ENCODE results near the gene PTRH2.

The PTRH2 gene

GRCh38 chr17:59716427-59716826 lies 9.2 kb upstream of the PTRH2 start:
- DNase-seq = no peak

DNA sequence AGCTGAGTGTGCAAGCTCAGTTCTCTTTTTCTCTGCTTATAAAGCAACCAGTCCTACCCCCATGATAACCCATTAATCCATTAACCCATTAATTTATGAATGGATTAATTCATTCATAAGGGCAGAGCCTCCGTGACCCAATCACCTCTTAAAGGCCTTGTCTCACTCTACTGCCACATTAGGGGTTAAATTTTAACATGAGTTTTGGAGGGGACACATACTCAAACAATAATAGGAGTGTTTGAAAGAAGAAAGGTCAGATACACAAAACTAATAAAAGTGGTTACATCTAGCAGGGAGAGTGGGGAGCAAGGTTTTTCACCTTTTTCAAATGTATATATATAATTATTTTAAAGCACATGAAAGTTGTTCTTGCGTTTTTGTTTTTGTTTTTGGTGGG lies 7.0 kb upstream of the PTRH2 start:
- no peak for DNase-seq

- DNase-seq = no peak
Measured at GRCh38 chr17:59712862-59713261, 5.6 kb upstream of the PTRH2 start.

DNA sequence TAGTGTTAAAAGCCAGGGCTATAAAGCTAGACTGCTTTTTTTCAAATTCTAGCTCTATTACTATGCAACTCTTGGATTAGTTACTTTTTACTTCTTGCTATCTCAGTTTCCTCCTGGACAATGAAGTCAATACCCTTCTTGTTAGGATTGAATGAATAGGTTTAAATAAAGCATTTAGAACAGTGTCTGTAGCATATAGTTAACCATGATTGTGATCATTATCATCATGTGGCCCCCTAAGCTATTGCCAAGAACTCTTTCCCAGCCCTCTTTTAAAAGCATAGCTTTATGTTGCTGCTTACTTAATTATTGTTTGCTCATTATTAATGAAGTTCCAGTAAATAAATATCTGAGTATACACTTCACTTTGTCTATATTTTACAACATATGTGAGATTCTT lies 4.7 kb upstream of the PTRH2 start:
- no peak for DNase-seq

GRCh38 chr17:59707971-59708430 lies 771 bp upstream of the PTRH2 start:
- peak; percentile 9 for DNase-seq

- no peak for DNase-seq
Measured at GRCh38 chr17:59702304-59702703, 4.9 kb downstream of the PTRH2 start.

DNA sequence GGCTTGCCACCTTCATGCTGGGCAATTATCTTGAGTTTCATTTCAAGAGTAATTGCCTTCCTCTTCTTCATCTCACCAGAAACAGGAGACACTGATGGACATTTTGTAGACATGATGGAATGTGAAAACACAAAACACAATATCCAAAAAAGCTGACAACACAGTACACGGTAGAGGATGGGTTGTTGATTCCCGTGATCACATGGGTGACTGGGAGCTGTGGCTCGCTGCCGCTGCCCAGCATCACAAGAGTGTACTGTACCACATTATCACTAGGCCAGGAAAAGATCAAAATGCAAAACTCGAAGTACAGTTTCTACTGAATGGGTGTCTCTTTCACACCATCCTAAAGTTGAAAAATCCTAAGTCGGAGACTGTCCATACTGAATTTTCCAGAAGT lies 7.4 kb downstream of the PTRH2 start:
- DNase-seq = no peak

DNA sequence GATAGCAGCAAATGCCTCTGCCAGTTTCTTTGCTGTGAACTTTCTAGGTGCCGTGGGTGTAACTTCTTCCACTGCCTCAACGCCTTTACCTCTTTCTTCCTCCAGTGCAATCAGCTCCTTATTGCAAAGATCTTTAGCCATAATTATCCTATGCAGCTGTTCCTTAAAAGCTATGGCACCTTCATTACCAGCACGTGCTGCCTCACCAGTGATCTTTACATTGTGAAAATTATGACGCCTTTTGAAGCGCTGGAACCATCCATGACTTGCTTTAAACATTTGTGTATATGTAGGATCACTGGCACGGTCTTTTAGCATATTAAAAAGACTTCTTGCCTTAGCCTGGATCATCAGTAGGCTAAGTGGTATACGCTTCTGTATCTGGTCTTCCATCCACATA lies 8.0 kb downstream of the PTRH2 start:
- DNase-seq = no peak

DNA sequence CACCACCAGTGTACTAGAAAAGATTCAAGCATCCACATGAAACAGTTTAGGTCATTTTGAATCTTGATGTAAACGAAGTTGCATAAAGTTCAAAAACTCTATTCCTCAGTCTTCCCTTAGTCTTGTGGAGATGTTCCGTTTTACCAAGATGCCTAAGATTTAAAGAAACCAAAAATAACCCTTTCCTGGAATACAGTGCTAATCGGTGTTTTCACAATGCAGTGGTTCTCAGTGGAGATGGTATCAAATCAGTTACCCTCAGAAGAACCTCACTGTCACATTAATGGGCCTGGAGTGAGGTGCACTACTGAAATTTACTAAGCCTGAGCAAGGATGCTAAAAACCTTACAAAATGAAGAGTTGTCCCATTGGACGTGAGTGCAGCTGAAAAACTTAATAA lies 9.1 kb downstream of the PTRH2 start:
- no peak for DNase-seq

DNA sequence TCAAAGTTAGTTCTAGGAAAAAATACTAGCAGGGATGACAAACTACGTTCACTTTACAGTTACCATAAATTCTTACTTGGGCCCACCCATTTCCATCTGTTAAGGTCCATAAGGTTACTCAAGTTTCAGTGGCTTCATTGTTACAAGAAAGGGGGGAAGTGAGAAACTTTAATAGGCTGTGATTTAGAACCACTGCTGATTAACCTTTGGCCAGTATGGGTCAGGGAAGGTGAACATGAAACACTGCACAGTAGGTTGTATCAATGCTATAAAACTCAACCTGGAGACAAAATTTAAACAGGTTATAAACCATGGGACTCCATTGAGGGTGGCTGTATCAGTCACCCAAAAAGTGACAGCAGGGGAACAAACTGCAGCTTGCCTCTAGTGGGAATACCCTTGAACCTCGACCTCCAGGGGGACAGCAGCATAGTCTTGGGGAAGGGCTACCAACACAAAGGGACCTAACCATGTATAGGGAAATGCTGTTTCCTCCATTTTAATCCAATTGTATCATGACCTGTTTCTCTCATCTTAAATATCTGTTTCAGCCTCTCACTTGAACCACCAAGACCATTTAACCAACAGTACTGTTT lies 10.4 kb downstream of the PTRH2 start:
- no peak for DNase-seq

GRCh38 chr17:59695945-59696681 lies 11.1 kb downstream of the PTRH2 start:
- peak; percentile 7 for DNase-seq

GRCh38 chr17:59694344-59694743 lies 12.9 kb downstream of the PTRH2 start:
- no peak for DNase-seq

- DNase-seq = no peak
Measured at GRCh38 chr17:59693582-59693981, 13.6 kb downstream of the PTRH2 start.

GRCh38 chr17:59688496-59688895 lies 18.7 kb downstream of the PTRH2 start:
- DNase-seq = no peak

- DNase-seq = no peak
Measured at GRCh38 chr17:59688008-59688407, 19.2 kb downstream of the PTRH2 start.

DNA sequence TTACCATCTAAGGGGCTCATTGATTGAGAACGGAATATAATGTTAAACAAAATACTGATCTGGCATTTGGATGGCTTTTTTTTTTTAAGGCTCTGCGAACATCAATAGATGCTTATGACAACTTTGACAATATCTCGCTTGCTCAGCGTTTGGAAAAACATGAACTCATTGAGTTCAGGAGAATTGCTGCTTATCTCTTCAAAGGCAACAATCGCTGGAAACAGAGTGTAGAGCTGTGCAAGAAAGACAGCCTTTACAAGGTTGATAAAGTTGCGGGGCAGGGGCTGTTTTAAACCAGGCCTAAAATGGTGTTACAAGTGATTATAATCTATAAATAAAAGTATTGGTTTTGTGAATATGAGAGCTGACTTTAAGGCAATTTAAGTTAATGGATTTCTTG lies 22.3 kb downstream of the PTRH2 start:
- no peak for DNase-seq

DNA sequence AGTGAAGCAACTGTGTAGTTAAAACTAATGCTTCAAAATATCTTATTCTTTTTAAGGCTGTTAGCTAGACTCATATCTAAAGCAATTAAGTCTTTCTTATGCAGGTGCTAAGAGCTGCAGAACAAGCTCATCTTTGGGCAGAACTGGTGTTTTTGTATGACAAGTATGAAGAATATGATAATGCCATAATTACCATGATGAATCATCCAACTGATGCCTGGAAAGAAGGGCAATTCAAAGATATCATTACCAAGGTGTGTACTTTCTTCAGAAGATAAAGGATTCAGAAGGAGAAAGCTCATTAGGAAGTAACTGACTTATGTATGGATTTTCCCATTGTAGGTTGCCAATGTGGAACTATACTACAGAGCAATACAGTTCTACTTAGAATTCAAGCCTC lies 23.9 kb downstream of the PTRH2 start:
- DNase-seq = no peak

DNA sequence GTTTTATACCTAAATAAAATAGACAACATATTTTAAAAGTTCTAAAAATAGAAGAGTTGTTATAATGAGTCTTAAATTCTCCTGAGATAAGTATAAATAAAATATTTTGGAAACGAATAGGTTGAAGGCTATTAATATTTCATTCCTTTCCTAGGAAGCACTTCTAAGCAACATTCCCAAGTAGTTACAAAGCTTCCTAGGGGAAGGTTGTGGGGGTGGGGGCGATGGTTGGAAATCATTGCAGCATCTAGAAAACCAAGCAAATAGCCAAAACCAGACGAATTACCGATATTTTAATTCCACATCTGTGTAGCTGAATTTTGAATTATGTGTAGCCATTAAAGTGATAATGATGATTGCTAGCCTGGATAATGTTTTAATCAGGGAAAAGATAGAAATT lies 26.9 kb downstream of the PTRH2 start:
- peak; percentile 70 for DNase-seq

DNA sequence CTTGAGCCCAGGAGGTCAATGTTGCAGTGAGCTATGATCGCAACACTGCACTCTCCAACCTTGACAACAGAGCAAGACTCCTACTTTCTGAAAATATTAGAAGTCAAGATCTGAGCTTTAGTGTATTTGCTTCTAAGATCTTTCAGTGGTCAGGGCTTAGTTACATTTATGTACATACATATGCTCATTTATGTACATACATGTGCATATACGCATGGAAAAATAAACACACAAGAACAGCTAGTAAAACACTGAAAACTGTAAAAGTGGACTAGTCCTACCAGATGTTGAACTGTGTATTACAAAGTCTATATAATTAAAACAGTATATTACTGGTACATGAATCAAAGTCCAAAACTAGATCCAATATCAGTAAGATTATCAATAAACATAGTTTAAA lies 28.3 kb downstream of the PTRH2 start:
- DNase-seq = no peak

- DNase-seq = peak; percentile 59
Measured at GRCh38 chr17:59676716-59677115, 30.5 kb downstream of the PTRH2 start.

DNA sequence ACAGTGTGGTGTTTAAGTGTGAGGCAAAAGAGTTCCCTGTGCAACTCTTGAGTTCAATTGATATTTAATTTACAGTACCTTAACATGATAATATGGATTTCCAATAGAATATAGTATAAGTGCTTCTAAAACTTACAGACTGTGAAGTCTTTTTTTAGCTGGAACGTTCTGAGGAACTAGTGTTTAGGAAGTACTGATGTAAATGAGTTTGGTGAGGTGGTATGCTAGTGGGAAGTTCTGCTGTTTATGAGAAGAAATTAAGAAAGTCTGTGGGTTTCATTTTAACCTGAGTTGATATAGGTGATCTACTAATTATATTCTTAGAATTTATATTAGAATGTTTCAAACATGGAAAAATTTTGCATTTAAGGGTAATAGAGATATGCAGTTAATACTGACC lies 32.0 kb downstream of the PTRH2 start:
- no peak for DNase-seq

DNA sequence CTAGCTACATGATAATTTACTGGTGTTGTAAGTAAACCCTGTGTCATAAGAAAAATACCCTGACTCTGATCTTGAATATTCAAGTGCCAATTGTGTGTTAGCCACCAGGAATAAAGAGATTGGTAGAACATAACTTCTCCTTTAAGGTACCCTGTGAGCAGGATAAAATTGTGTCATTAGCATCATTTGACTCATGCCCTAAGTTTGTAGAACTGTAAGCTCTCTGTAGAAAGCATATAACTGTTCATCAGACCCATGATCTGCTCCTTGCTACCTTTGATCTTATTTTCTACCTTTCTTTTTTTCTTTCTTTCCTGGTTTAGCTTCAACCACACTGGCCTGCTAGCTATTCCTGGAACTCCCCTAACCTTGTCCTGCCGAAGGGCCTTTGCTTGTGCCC lies 35.8 kb downstream of the PTRH2 start:
- DNase-seq = no peak

DNA sequence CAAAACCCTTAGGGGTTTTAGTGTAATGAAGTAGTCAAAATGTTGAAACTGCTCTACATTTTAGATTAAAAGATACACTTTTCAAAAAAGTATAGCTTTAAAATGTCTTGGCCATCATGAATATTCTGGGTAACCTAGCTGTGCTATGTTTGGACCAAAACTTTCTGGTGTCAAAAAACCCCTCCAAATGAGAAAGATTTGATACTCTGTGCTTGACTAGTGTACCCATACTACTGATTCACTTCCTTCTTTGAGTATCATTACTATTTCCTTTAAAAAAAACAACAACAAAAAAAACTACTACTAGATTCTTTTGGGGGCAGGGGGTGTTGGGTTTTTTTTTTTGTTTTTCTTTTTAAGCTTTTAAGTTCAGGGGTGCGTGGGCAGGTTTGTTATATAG lies 37.3 kb downstream of the PTRH2 start:
- no peak for DNase-seq

DNA sequence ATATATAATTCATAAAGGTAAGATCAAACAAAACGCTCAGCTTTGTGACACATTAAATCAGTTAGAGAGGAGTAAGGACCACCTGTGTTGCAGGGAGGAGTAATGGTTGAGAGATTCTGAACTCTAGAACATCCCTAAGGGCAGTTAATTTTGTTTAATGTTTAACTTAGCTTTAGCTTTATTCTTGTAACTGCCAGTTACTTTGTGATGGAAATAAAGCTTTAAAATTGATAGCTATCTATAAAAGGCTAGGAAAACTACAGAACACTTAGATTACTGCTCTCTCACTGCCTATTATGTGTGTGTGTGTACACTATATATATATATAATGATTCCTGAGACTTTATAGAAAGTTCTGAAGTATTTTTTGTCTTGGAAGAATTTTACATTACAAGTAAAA lies 37.8 kb downstream of the PTRH2 start:
- no peak for DNase-seq

DNA sequence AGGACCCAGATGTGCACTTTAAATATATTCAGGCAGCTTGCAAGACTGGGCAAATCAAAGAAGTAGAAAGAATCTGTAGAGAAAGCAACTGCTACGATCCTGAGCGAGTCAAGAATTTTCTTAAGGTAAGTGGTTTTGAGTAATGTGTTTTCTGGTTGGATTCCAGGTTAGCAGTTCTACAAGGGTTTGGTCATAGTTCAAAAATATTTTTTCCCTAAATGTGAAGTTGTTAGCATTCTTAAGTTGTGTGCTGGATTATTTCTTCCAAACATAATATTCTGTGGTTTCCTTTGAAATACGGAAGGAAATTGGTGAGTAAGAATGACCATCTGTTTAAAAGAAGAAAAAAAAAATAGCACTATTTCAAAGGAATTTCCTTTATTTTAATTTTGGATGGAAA lies 38.4 kb downstream of the PTRH2 start:
- DNase-seq = peak; percentile 93

All from fibroblast of skin of right quadriceps (primary cell).